Measurements from ENCODE around the gene PEF1.

Gene PEF1

GRCh38 chr1:31670593-31670964 lies 25.9 kb upstream of the PEF1 start:
- FAIRE-seq: no peak

DNA sequence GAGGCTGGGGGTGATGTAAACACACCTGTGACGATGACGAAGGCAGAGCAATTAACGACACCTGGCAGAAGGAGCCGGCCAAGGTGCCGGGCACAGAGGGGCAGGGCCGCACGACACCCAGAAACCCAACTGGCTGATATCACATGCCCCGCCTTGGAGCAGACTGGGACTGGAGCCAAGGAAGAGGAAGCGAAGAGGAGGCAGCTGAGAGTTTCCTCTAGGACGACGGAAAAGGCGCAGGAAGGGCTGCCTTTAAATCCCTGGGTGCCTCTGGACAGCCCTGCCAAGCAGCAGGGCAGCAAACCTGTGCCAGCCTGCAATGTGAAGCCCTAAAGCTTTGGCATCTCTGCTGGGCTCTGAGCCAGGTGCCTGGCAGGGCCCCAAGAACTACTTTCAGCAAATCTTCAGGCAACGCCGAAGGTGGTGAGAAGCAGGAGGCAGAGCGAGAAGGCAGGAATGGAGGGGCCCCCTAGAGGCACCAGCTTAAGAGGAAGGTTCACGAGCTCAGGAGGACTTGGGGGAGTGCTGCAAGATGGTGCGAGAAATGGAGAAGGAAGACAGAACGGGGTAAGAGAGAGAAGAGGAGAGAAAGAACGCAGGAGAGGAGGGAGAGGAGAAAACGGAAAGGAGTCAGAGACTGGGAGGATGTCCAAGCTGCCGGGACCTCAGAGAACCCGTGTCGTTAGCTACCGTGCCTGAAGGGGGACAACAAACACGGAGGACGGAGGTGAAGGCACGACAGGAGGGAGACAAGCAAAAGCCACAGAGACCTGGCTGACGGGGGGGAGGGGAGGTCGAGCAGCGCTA lies 25.3 kb upstream of the PEF1 start:
- FAIRE-seq: no peak

DNA sequence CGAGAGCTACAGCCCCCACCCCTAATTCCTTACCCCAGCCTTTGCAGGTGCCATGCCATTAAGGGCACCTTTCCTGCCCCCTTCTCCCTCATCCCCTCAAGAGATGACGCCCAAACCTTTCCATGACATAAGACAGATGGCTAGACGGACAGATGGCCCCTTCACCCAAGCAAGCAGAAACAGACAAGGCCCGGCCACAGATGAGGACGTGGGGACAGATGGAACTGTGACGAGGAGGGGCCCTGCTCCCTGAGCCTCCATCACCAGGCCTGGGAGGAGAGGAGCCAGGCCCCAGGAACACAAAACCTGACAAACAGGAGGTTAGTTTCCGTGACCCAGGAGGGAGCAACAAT lies 24.7 kb upstream of the PEF1 start:
- FAIRE-seq: no peak

- FAIRE-seq: no peak
Observed at GRCh38 chr1:31668303-31668883, 23.7 kb upstream of the PEF1 start.

DNA sequence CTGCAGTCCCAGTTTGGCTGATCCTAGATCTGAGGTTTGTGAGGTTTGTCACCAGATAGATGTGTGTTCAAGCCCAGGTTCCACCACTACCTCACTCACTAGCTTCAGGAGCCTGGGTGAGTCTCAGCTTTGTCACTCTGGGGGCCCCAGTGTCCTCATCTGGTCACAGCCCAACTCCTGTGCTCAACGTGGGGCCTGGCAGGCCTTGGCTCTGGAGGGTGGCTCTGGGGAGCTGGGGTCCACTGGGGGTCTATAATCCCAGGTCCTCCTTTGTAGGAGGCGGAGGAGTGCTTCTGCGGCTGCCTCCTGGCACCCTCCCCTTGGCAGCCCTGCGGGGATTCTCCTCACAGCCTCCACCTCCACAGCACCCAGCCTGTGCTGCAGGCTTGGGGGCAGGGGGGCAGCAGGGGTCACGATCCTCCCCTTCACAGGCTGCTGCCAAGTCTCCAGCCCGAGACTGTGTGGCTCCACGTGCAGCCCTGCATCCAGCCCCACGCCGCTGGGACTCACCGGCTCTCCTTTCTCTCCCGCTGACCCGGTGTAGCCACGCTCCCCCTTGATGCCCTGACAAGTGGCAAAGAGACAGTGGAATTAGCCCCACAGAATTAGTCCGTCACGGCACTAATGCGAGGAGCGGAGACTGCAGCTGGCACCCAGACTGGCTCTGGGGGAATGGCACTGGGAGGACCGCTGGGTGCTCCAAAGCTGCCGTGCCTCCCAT lies 22.5 kb upstream of the PEF1 start:
- no peak for FAIRE-seq

DNA sequence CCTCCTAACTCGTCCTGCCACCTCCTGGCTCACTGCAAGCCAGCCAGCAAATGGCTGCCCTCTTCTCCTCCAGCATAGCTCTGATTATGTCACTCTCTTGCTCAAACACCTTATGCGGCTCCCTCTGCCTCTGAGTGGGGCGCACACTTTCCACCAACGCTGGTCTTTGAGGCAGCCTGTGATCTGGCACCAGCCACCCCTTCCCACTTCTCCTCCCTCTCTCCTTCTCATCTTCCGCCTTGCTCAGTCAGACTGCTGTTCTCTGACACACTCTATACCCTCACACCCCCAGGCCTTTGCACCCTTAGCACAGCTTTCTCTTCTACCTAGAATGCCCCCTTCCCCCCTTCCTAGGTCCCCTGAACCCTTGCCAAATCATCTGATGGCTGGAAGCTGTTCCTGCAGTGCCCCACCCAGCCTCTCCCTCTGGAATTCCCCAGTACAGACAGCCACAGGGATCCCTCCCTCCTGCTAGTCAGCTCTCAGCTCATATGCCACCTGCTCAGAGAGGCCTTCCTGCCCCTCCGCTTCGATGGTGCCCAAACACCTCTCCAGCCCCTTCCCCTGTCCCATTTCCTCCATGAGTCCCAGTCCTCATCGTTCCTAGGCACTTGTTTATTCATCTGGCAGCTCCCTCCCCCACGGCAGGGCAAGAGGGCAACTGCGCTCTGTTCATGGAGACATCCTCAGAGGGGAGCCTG lies 21.7 kb upstream of the PEF1 start:
- FAIRE-seq: no peak

DNA sequence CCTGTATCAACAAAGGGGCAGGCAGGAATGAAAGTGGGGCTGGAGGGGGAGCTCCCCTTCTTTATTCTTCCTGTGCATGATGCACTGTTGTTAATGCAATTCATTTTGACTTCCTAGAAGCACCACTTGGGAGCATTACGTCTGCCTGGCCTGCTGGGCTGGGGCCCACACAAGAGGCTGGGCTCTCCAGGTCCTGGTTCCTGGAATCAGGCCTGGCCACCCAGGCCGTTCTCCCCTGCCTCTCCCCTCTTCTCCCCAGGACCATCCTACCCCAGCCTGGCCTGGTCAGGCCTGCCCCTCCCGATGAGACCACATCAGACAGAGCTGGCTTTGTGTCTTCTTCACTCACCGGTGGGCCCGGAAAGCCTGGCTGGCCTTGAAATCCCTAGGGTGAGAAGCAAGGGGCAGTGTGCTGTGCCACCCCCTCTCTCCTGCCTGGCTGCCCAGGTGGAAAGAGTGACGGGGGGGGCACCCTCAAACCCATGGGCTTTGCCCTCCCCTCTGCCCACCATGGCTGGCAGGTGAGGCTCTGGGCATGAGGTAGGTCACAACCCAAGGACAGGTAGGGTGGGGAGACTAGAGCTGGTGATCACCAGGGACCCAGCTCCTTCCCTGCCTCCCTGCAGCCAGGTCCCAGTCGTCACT lies 20.7 kb upstream of the PEF1 start:
- no peak for FAIRE-seq

GRCh38 chr1:31664528-31664927 lies 19.9 kb upstream of the PEF1 start:
- FAIRE-seq: no peak

GRCh38 chr1:31663622-31664452 lies 19.2 kb upstream of the PEF1 start:
- FAIRE-seq: no peak

- no peak for FAIRE-seq
Observed at GRCh38 chr1:31662463-31662862, 17.8 kb upstream of the PEF1 start.

DNA sequence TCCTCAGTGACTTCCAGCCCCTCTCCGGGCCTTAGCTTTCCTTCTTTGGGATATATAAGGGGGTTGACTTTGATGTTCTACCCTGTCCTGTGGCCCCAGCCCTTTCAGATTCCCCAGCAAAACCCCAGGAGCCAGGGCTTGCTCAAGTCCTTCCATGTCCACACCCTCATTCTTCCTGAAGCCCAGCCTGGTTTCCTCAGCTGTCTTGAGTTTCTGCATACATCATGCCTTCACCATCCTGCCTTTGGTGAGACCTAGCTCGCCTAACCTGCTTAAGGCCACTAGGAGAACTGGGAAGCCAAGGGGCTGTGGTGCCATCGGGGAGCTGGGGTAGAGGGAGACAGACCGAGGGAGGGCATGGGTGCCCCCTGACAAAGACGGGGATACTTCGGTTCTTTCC lies 17.2 kb upstream of the PEF1 start:
- FAIRE-seq: no peak

DNA sequence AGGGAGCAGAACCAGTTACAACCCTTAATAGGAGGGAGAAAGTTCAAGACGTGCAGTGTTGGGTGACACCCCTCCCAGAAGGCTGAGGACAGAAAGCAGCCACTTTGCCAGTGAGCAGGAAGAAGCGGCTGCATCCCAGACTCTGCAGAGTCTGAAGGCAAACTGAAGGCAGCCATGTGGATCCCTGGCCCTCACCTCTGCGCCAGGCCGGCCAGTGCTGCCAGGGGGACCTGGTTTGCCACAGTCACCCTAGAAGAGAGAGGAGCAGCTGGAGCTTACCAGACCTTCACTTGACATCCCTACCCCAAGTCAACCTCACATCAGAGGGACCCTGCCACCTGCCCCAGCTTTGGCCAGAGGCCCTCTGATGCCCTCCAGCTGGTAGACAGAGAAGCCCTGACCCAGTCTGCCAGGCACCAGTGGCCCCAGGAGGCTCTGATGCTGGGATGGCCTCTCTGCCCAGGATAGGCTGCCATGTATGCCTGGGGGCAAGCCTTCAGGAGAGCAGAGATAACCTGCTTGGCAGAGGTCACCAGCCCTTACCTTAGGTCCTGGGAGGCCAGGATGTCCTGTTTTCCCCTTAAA lies 16.3 kb upstream of the PEF1 start:
- no peak for FAIRE-seq

GRCh38 chr1:31659889-31660288 lies 15.2 kb upstream of the PEF1 start:
- FAIRE-seq: no peak

DNA sequence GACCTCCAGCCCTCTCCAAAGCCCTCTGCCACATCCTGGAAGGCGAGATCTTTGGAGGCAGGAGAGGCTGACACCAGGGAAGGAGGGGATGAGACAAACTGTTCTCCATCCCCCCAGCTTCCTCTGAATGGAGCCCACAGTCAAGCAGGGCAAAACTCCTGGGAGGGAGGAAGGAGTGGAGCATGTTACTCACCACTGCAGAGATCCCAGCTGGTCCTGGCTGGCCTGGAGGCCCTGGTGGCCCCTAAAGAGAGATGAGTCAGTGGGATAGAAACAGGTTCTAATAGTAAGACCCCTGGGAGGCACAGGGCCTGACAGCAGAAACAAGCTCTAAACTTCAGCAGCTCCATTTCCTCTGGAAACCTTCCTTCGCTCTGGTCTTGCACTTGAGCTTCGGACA lies 14.0 kb upstream of the PEF1 start:
- FAIRE-seq: no peak

GRCh38 chr1:31657972-31658510 lies 13.4 kb upstream of the PEF1 start:
- FAIRE-seq: no peak

DNA sequence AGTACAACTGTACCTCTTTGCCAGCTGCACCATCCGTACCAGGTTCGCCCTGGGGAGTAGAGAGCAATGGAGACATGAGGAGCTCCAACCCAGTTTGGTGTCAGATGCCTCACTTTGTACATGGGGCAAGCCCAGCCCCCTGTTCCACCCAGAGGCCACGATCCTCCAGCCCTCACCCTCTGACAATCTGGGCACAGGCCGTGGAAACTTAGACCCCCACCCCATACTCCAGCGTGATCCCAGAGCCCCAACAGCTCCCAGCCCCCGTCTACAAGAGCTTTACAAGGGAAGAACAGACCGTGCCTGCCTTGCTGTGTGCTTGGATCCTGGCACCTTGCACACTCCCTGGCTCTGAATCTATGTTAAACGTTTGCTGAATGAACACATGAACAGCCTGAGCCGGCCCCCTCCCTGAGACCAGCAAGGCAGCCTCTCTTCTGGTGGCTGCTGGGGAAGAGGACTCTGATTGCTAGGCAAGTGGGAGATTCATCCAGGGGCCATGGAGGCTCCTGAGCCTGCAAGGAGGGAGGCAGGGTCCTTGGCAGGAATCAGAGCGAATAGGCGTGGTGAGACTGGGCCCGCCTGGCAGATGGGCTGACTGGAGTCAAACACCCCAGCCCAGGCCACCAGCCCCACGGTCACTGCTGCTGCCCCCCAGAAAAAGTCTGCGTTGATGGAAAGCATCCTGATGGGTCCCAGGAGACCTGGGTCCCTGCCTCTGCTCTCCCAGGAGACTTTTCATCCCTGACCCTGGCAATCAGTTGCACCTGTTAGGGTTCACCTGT lies 12.5 kb upstream of the PEF1 start:
- FAIRE-seq: no peak

- no peak for FAIRE-seq
Observed at GRCh38 chr1:31655756-31656155, 11.1 kb upstream of the PEF1 start.

DNA sequence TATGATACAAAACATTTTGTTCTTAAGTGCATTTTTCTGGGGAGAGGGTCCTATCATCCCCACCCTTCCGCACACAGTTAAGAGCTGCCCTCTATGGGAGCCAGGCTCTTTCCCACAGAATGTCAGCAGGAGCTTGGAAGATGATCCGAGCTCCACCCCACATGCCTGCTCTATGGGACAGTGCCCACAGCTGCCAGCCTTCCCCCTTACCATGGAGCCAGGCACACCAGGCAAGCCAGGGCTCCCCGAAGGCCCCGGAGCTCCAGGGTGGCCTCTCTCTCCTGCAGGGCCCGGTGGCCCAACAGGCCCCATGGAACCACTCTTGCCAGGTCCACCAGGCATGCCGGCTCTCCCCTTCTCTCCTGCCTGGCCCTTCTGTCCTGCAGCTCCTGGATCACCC lies 10.4 kb upstream of the PEF1 start:
- no peak for FAIRE-seq

DNA sequence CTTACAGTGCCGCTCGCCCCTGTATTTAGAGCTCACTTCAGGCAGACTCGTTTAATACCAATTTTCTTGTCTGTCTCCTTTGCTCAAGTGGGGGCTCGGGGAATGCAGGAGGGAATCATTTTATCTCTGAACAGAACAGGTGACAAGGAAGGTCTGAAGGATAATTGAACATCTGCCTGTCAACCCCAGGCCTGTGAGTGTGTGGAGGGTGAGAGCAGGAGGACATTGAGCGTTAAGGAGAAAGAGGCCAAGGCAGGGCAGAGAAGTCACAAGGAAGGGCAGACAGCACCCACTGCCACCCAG lies 9.7 kb upstream of the PEF1 start:
- FAIRE-seq: no peak

DNA sequence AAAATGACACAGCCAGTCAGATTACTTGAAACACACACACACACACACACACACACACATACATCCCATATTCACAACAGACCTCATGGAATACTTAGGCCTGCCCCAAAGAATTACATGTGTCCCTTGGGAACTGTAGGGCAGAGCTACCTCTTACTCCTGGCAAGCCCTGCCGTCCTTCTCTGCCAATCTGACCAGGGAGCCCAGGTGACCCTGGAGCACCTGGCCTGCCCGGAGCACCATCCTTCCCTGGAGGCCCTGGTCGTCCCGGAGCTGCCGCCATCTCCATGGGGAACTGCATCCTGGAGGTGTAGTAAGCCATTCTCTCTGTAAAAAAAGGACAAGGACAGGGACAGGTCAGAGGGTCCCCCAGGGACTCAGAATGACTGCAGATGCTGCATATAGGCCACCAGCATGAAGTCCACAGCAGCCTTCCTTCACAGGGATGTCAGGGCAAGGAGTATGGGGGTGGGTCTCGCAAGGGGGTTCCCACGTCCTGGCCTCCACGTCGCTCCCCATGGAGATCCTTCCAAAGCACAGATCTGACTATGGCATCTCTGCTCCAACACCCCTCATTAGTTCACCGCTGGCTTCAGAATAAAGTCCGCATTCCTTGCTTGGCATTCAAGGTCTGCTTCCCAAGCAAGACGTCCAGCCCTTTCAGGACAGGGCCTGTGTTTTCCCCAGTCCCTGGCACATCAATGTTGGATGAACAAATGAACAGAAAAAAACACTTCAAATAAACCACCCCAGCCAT lies 9.2 kb upstream of the PEF1 start:
- no peak for FAIRE-seq
